NCI-H524 treated with DMSO at 0.1 percent for 48 hours (cell line): ENCODE results near the gene NPY4R.
"Not testable (repeated sequence)": the region's sequence is repeated elsewhere in the genome, so short reads cannot be mapped to it uniquely, and the experiment has no call there.

Source experiments
- DNase-seq: peaks from one replicate; lab custom pipeline; 2025; lab: John Stamatoyannopoulos, UW

The NPY4R gene

GRCh38 chr10:46465765-46466164 lies at the start of gene NPY4R:
NPY4R (minus strand) TSS chr10:46465958; CDS start chr10:46462635, 3,323 bp downstream.
- not testable (repeated sequence) for DNase-seq

DNA sequence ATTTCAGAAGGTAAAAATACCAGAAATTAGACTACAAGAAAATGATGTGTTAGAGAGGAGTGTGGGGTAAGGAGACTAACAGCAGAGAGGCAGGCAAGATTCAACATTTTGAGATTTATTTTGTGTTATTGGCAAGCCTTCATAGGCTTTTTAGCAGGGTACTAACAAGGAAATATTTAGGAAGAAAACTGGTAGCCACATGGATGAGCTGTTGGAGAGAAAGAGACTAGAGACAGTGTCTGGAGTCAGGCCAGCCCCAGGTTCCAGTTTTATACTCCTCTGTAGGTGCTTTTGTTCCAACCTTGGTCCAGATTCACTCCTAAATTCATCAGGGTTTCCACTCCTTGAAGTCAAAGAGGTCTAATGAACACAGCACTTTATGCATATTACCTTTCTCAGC lies 49.6 kb upstream of the NPY4R start:
- no peak for DNase-seq

- DNase-seq: no peak
These were observed 49.1 kb upstream of the NPY4R start for GRCh38 chr10:46514899-46515298.

DNA sequence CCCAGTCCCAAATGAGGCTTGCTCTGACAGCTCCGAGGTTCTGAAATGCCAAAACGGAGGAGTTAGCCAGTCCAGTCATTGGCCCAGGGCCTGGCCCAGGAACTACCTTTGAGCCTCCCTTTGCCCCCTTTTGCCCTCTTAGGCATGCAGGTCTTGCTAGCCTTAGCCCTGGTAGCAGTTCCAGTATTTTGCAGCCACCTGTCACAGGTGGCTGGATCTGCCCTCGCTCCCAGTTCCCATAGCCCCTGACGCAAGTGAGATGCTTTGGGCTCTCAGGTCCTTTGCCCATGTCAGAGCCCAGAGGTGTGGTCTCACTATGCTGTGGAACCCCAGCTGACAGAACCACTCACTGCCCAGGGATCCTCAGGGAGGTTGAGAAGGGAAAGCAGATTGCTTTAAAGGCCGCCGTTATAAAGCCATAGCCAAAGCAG lies 48.7 kb upstream of the NPY4R start:
- no peak for DNase-seq

DNA sequence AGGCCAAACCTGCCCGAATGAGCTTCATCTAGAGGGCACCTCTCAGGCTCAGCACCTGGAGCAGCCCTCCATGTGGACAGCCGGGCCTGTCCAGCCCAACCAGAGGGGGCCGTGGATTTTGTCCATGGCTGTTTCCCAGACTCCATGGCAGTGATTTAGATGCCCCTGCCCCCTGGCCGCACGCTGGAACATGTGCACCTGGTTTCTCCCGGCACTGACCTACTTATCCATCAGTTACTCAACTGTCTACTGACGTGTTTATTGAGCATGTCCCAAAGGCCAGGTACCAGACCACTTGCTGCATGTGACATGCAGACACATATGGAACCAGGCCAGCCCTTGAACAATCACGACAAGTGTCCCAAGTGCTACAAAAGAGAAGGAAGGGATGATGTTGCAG lies 47.6 kb upstream of the NPY4R start:
- not testable (repeated sequence) for DNase-seq

- DNase-seq: not testable (repeated sequence)
These were observed 47.0 kb upstream of the NPY4R start for GRCh38 chr10:46512725-46513124.

GRCh38 chr10:46512002-46512401 lies 46.2 kb upstream of the NPY4R start:
- DNase-seq: not testable (repeated sequence)

GRCh38 chr10:46499990-46500389 lies 34.2 kb upstream of the NPY4R start:
- not testable (repeated sequence) for DNase-seq

- DNase-seq: not testable (repeated sequence)
These were observed 33.4 kb upstream of the NPY4R start for GRCh38 chr10:46498985-46499703.

- DNase-seq: not testable (repeated sequence)
These were observed 32.1 kb upstream of the NPY4R start for GRCh38 chr10:46497878-46498277.

DNA sequence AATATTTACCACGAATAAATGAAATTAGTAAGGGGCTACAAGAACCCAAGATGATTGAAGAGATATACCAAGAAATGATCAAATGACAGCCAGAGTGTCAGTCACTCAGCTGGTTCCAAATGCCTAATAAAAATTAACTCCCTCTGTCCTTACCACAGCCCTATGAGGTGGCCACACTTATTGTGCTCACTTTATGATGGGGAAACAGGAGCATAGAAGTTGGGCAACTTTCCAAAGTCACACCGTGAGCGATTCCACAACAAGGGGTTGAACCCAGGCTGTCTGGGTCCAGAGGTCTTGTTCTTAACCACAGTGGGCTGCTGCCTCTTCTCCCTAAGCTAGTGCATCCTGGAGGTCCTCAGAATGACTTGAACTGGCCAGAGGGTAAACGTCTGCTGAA lies 31.6 kb upstream of the NPY4R start:
- not testable (repeated sequence) for DNase-seq

DNA sequence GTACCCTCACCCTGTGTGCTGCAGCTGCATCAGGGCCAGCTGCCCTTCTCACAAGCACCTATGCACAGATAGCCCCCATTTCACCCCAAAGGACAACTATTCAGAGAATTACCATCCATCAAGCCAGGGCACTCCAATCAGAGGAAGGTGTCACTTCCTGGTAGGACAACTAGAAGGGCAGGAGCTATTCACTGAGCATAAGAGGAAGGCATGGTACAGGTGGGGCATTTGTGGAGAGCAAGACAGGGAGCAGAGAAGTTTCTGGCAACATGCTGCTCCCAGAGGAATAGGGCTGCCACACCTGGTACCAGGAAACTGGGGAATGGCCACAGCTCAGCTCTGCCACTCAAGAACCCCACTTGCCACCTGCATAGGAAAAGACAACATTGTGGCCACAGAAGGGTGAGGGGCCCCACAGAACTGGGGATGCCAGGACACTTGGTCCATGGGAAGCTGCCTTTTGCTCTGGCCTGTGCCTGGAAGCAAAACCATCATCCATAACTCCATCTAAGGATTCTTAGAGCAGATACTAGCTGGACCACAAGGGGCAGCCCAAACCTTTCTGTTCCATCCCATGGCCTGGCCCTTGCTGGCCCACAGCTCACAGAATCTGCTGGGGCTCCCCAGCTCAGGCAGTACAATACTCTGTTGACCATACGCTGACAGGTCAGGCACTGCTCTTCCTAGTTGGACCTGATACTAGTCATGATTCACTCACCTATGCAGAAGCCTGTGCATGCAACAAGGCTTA lies 25.8 kb upstream of the NPY4R start:
- not testable (repeated sequence) for DNase-seq

DNA sequence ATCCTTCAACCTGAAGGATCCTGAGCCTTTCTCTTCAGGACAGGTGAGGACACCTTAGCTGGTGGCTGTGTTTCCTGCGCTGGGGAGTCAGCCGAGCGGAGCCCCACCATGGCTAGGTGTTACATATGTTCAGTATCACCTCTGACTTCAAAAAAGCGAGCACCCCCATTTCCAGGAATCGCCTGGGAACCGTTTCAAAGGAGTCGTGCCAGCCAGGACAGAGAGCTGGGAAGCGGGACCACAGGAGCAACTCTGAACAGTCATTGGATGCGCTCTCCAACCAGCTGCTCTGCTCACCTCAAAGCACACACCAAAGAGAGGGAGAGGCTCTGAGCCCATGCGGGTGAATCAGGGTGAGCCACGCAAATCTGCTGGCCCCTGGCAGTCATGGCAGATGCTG lies 24.5 kb upstream of the NPY4R start:
- not testable (repeated sequence) for DNase-seq

DNA sequence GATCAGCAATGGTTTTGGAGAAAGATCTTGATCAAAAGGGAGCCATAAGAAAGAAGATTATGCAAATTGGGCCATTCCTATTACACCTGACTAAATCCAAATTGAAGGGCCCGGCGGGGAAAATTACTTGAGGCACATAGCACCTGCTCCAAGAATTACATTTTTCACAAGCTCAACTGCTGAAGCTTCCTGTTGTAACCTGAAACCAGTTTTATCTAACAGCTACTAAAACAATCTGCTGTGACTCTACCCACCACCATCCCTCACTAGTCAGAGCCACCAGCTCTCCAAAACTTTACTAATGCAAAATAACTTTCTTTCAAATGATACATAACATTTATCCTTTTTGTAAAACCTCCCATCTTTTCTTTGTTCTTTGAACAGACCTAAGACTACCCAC lies 20.7 kb upstream of the NPY4R start:
- DNase-seq: not testable (repeated sequence)

DNA sequence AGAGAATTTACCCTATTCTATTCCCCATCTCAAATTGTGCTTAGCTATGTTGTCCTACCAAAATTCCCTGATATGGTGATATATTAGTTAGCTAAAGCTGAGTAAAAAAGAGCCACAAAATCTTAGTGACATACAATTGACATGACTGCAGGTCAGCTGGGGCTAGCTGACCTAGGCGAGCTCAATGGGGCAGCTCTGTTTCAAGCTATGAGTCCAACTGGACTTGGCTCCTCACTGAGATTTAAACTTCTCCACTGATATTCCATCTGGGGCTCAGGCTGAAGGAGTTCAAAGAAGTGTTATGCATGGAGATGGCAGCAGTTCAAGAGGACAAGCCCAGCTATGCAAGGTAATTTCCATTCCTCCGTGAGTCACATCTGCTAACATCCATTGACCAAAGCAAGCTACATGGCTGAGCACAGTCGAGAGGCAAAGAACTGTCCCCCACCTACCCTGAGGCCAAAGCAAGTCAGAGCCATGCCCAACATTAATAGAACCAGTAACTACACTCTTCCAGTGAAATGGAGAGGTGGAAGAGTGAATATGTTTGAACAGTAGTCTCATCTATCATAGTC lies 9.1 kb upstream of the NPY4R start:
- DNase-seq: not testable (repeated sequence)

- DNase-seq: not testable (repeated sequence)
These were observed 8.0 kb upstream of the NPY4R start for GRCh38 chr10:46473758-46474157.

DNA sequence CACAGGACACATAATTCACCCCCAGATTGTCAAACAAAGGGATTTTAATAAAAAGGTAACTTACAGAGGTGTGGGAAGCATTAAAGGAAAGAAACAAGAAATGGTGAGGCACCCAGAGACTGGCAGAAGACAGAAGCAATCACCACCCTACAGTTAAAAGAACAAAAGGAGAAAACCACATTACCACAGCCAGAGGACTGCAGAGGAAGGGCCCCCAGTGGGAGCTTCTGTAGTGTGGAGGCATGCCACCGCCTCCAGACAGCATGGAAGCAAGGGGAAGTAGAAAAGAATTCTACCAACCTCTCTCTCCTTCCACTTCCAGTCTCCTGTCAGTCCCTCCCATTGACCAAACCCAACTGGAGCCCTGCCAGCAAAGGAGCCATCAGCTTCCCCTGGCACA lies 4.4 kb upstream of the NPY4R start:
- not testable (repeated sequence) for DNase-seq

DNA sequence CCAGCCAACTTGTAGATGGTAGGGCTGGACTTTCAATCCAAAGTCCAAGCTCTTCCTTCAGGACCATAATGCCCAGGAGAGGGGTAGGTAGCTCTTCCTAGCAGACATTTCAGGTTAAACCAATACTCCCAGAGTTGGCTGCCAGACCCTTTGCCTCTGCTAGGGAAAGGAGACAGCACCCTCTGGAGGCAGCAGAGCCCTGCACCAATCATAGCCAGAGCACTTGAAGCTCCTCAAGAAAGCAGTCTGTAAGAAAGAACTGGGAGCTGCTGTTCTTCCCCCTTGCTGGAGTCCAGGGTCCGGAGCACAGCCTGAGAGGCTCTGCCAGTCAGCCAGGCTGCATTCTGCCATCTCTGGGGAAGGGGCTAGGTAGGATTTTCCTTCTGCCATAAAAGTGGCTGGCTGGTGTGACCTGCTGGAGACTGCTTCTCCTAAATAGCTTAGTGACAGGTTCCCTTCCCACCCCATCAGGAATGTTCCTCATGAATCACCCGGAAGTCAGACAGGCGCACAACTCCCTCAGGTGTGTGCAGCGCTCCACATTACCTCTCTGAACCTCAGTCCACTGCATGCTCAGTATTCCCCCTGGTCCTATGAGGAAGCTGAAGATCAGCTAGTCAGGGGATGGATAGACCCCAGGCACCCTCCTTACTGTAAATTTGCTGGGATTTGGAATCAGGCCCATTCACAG lies 2.5 kb upstream of the NPY4R start:
- not testable (repeated sequence) for DNase-seq

- DNase-seq: not testable (repeated sequence)
These were observed 2.1 kb downstream of the NPY4R start for GRCh38 chr10:46463608-46464007.

GRCh38 chr10:46462276-46462675 lies 3.5 kb downstream of the NPY4R start:
- DNase-seq: not testable (repeated sequence)

GRCh38 chr10:46459579-46459978 lies 6.2 kb downstream of the NPY4R start:
- DNase-seq: not testable (repeated sequence)

GRCh38 chr10:46457071-46457470 lies 8.7 kb downstream of the NPY4R start:
- DNase-seq: not testable (repeated sequence)
